Choroid plexus epithelial cell (primary cell): Measurements from ENCODE around the gene EPHA4.

ENCODE experiments used
- DNase-seq: peaks from one replicate; pipeline ENCODE4 v3.0.0-alpha.2; 2010; ENCODE audit warnings: low read depth
- H3K4me3 ChIP-seq: 2 replicates; pipeline ENCODE4 v1.5.1; 2011; ENCODE audit warnings: low read depth, mild to moderate bottlenecking, control low read depth, low read length, moderate library complexity
- TF ChIP-seq, protein P1 (sequence below): conservative IDR thresholded peaks from 2 replicates; pipeline ENCODE4 v1.5.1; 2011; ENCODE audit warnings: low read depth, mild to moderate bottlenecking, control low read depth, inconsistent platforms, low read length, moderate library complexity

The EPHA4 gene

DNA sequence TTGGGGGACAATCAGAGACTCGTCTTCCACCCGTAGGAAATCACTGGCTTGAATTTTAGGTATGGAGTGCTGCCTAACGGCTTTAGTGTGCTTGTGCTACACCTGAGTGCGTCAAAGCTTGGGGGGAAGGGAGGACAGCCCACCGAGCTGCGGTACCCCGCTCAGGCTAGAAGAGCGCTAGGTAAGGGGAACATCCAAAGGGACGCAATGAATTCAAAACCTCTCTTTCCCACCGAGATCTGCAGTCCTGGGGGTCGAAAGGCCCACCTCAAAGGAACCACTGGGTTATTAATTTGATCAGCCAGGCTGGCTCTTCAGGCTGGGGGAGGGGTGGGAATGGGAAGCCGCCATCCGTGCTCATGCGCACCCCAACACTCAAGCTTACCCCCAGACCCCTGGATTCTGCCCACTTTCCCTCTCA is 2.7 kb downstream of the EPHA4 start:
- TF ChIP-seq, protein P1, sequence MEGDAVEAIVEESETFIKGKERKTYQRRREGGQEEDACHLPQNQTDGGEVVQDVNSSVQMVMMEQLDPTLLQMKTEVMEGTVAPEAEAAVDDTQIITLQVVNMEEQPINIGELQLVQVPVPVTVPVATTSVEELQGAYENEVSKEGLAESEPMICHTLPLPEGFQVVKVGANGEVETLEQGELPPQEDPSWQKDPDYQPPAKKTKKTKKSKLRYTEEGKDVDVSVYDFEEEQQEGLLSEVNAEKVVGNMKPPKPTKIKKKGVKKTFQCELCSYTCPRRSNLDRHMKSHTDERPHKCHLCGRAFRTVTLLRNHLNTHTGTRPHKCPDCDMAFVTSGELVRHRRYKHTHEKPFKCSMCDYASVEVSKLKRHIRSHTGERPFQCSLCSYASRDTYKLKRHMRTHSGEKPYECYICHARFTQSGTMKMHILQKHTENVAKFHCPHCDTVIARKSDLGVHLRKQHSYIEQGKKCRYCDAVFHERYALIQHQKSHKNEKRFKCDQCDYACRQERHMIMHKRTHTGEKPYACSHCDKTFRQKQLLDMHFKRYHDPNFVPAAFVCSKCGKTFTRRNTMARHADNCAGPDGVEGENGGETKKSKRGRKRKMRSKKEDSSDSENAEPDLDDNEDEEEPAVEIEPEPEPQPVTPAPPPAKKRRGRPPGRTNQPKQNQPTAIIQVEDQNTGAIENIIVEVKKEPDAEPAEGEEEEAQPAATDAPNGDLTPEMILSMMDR: no peak
- no peak for DNase-seq
- peak overlapping the region; percentile 4 for H3K4me3 ChIP-seq

DNA sequence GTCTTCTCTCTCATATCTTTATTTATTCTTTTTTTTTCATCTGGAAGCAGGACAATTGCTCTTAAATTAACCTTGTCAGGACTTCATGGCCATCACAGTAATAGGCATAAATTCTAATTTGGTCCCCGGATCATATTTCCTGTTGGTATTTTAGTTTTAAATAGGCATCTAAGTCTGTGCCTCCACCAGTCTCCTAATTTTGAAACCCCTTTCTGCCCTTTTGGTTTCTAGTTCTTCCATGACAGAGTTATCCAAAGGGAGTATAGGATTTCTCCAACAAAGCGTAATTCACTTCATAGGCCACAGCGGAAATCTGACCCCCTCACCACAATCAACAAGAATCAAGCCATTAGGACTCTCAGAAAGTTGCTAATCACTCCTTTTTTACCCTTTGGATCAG is 3.8 kb downstream of the EPHA4 start:
- no peak for DNase-seq
- H3K4me3 ChIP-seq: no peak overlapping the region
- TF ChIP-seq, protein P1: no peak

DNA sequence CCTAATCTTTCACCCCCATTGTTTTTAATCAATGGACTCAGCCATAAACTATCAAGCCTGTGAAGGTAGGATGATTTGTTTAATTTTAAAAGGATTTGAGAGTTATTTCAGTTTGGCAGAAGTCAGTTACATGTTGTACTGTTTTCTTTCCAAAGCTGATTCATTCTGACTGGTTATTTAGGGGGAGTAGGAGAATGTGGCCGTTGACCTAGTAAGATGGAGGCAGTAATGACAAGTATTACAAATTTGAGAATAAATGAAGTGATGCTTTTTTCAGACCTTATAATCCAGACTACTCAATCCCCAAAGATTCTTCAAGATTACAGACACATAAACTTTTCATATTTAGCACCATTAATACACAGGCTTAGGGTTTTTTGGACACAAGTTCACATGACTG is 4.3 kb downstream of the EPHA4 start:
- H3K4me3 ChIP-seq: no peak overlapping the region
- TF ChIP-seq, protein P1: no peak
- no peak for DNase-seq

DNA sequence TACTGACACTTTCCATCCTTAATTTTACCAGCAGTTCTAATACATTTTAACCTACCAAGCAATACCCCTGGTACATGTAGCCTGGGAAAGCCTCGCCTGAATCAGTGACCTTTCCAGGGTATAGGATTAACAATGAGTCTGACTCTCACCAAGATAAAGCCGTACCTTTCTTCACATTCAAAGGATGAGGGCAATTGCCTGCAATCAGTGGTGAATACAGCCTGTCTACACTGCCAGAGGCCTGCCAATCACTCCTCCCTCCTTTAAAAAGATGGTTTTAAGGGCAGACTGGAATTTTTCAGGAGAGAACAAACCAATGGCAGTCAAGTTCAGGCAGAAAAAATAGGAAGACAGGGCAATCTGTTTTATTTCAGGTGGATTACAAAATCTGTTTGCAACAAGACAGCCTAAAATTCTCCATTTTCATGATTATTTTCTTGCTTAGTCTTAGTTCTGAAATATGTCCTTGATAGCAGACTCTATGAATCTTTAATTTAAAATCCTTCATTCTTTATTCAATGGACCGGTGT is 4.8 kb downstream of the EPHA4 start:
- no peak for DNase-seq
- no peak overlapping the region for H3K4me3 ChIP-seq
- TF ChIP-seq, protein P1: no peak

DNA sequence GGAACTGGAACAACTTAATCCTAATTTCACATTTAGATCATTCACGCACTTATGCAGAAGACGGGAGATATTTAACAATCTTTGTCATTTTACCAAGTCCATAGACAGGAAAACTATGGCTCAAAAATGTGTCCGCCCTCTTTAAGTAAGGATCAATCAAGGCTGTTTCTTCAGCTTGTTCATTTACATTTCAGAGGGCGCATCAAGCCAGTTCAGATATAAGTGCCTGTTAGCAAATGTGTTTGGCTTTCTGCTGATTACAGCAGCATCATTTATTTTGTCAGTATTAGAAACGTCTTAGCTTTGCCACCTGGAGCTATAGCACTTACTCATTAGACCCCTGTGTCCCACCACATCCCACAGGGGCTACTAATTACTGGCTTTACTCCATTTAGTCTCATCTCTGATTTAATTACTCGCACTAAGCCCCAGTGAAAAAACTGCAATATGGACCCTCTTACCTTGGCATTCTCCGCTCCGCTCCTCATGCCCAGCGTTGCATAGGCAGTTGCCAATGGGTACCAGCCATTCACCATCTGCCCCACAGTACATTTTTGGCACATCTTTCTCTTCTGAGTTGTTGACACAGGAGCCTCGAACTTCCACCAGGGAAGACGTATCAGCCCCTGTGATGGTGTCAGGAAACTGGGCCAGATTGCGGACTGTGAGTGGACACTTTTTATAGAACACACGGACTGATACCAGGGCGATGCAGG is 8.7 kb downstream of the EPHA4 start:
- H3K4me3 ChIP-seq: no peak overlapping the region
- DNase-seq: no peak
- TF ChIP-seq, protein P1: no peak

DNA sequence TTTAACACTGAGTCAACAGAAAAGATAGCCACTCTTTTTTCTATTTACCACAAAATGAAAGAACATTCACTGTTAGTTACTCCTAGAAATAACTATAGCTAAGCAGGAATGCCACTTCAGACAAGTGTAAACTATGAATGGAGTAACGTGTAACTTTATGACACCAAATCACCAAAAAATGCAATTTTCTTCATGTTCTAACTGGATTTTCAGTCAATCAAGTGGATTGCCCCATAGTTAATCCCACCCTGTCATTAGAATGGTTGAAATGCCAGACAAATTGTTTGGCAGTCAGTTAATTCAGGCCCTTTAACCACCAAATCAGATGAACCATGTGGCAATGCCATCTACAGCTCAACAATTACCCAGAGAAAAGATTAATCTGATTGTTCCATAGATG is 9.9 kb downstream of the EPHA4 start:
- DNase-seq: no peak
- TF ChIP-seq, protein P1: no peak
- H3K4me3 ChIP-seq: no peak overlapping the region

DNA sequence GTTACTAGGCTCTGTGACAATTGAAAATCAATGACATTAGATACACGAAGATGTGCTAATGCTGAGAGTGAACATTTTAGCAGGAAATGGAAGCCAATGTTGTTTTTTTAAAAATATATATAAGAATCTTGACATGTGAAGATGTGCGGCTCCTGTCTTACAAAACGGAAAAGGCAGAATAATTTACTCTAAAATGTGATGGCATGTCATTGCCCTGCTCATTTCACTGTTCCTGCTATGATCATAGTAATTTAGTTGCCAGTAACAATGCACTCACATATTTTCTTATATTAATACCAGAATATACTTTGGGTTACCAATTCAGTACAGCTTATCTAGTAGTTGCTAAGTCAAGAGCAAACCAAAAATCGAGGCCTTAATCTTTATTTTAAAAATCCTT is 10.3 kb downstream of the EPHA4 start:
- no peak overlapping the region for H3K4me3 ChIP-seq
- TF ChIP-seq, protein P1: no peak
- no peak for DNase-seq
